Measurements from ENCODE around the gene AGBL4.

DNA sequence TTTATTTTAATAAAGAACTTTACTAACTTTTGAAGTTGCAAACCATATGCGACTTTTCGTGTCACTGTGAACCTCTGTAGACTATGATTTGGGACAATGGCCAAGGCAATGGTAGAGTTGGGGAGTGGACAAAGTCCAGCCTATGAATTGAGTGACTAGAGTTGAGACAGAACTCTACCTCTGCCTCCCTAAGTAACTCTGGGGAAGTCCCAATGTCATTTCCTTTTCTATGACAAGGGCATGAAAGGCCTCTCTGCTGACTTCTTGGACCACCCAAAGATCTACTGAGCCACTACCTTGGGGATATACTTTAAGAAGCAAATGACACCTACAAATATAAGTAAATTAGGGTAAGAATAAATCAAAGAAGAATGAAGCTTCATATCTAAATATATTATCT is 1266.4 kb downstream of the AGBL4 start:
- TF ChIP-seq, protein P1, sequence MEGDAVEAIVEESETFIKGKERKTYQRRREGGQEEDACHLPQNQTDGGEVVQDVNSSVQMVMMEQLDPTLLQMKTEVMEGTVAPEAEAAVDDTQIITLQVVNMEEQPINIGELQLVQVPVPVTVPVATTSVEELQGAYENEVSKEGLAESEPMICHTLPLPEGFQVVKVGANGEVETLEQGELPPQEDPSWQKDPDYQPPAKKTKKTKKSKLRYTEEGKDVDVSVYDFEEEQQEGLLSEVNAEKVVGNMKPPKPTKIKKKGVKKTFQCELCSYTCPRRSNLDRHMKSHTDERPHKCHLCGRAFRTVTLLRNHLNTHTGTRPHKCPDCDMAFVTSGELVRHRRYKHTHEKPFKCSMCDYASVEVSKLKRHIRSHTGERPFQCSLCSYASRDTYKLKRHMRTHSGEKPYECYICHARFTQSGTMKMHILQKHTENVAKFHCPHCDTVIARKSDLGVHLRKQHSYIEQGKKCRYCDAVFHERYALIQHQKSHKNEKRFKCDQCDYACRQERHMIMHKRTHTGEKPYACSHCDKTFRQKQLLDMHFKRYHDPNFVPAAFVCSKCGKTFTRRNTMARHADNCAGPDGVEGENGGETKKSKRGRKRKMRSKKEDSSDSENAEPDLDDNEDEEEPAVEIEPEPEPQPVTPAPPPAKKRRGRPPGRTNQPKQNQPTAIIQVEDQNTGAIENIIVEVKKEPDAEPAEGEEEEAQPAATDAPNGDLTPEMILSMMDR (IDR thresholded peaks at IDR 0.05): no peak
- TF ChIP-seq POLR2A (IDR thresholded peaks at IDR 0.05; ENCODE audit: low read depth): no peak
- no peak for TF ChIP-seq POLR2AphosphoS5 (IDR thresholded peaks at IDR 0.05)
- TF ChIP-seq EP300 (IDR thresholded peaks at IDR 0.05): no peak
